Loucy (cell line): ENCODE measurements around the gene BICD1.

Experiments
- H2AFZ ChIP-seq: fragments of 200-600 bp; sonication (generic); 2 replicates; pipeline ENCODE4 v1.6.0; 2016; ENCODE audit warnings: antibody characterized with exemption, mild to moderate bottlenecking, low read length, moderate library complexity
- H3F3A ChIP-seq: fragments of 200-600 bp; 2 replicates; pipeline ENCODE4 v1.6.0; 2016; ENCODE audit warnings: antibody characterized with exemption, low read depth, mild to moderate bottlenecking
- H3K27me3 ChIP-seq: fragments of 200-600 bp; sonication (generic); 2 replicates; pipeline ENCODE4 v1.6.1; 2014; ENCODE audit warnings: low read length, mild to moderate bottlenecking; ENCODE audit not compliant: insufficient read depth, poor library complexity, severe bottlenecking
- H3K36me3 ChIP-seq: fragments of 200-600 bp; sonication (generic); 2 replicates; pipeline ENCODE4 v1.6.1; 2016; ENCODE audit warnings: low read length; ENCODE audit not compliant: insufficient read depth
- H3K4me1 ChIP-seq: fragments of 200-600 bp; sonication (generic); 2 replicates; pipeline ENCODE4 v1.5.1; 2014; ENCODE audit warnings: low read length, mild to moderate bottlenecking; ENCODE audit not compliant: insufficient read depth, poor library complexity, severe bottlenecking
- H3K4me2 ChIP-seq: fragments of 200-600 bp; sonication (generic); 2 replicates; pipeline ENCODE4 v1.6.0; 2014; ENCODE audit warnings: antibody characterized with exemption, low read length, low read depth, mild to moderate bottlenecking; ENCODE audit not compliant: poor library complexity, severe bottlenecking
- H3K4me3 ChIP-seq: fragments of 200-600 bp; sonication (generic); 2 replicates; pipeline ENCODE4 v1.5.1; 2014; ENCODE audit warnings: low read length, mild to moderate bottlenecking, mixed read lengths; ENCODE audit not compliant: poor library complexity, severe bottlenecking
- H3K79me2 ChIP-seq: fragments of 200-600 bp; sonication (generic); 2 replicates; pipeline ENCODE4 v1.6.1; 2014; ENCODE audit warnings: low read length; ENCODE audit not compliant: insufficient read depth
- H3K9ac ChIP-seq: fragments of 200-600 bp; sonication (generic); 2 replicates; pipeline ENCODE4 v1.6.0; 2014; ENCODE audit warnings: mild to moderate bottlenecking, low read depth, low read length, moderate library complexity; ENCODE audit not compliant: poor library complexity, severe bottlenecking
- H3K9me2 ChIP-seq: fragments of 200-600 bp; sonication (generic); replicated peaks from 2 replicates; pipeline ENCODE4 v1.6.1; 2016; ENCODE audit warnings: low read depth, low read length, mixed read lengths
- H3K9me3 ChIP-seq: fragments of 200-600 bp; sonication (generic); 2 replicates; pipeline ENCODE4 v1.6.1; 2014; ENCODE audit warnings: mild to moderate bottlenecking, antibody characterized with exemption, low read length, low read depth; ENCODE audit not compliant: insufficient read depth
- H4K20me1 ChIP-seq: fragments of 200-600 bp; sonication (generic); 2 replicates; pipeline ENCODE4 v1.6.0; 2014; ENCODE audit warnings: antibody characterized with exemption, low read length, mild to moderate bottlenecking; ENCODE audit not compliant: insufficient read depth, poor library complexity, severe bottlenecking
- CTCF ChIP-seq: fragments of 200-600 bp; sonication (generic); conservative IDR thresholded peaks from 2 replicates; pipeline ENCODE4 v1.5.1; 2014; ENCODE audit warnings: mild to moderate bottlenecking, antibody characterized with exemption, low read length
- EZH2phosphoT487 ChIP-seq: fragments of 200-600 bp; IDR thresholded peaks from 2 replicates; pipeline ENCODE4 v1.6.1; 2018; ENCODE audit warnings: antibody characterized with exemption, mild to moderate bottlenecking, moderate library complexity, borderline replicate concordance

Gene BICD1

GRCh38 chr12:32398816-32399369 is 292.2 kb downstream of the BICD1 start:
- H3K27me3 ChIP-seq: no peaks in the 10 kb centered on the region
- TF ChIP-seq CTCF: no peak
- TF ChIP-seq EZH2phosphoT487: no peak
- H3K79me2 ChIP-seq: no peaks in the 10 kb centered on the region
- H3K4me2 ChIP-seq: no peak overlapping the region
- H4K20me1 ChIP-seq: no peaks in the 10 kb centered on the region
- H2AFZ ChIP-seq: no peak overlapping the region
- no peak overlapping the region for H3K4me3 ChIP-seq
- H3K4me1 ChIP-seq: no peaks in the 10 kb centered on the region
- no peaks in the 10 kb centered on the region for H3K9me2 ChIP-seq
- H3K36me3 ChIP-seq: no peaks in the 10 kb centered on the region
- H3F3A ChIP-seq: no peaks in the 10 kb centered on the region
- H3K9ac ChIP-seq: no peak overlapping the region
- no peaks in the 10 kb centered on the region for H3K9me3 ChIP-seq

- Histone ChIP-seq H3K9me2 (no peaks in the 10 kb centered on the region), H3K4me2 (no peak within 1 kb of the TSS), H3K79me2 (no peaks in the 10 kb centered on the region), H2AFZ (no peak within 1 kb of the TSS), H3K9me3 (no peaks in the 10 kb centered on the region), H3K9ac (no peak within 1 kb of the TSS), H3K36me3 (no peaks in the 10 kb centered on the region), H4K20me1 (no peaks in the 10 kb centered on the region), H3K27me3 (no peaks in the 10 kb centered on the region), H3K4me3 (no peak within 1 kb of the TSS), H3F3A (no peaks in the 10 kb centered on the region), H3K4me1 (no peaks in the 10 kb centered on the region)
- TF ChIP-seq CTCF (no peak), EZH2phosphoT487 (no peak)
Measured at GRCh38 chr12:32399370-32400113, 292.9 kb downstream of the BICD1 start, which contains the start of gene FGD4. FGD4 (plus strand) TSS chr12:32399558.

DNA sequence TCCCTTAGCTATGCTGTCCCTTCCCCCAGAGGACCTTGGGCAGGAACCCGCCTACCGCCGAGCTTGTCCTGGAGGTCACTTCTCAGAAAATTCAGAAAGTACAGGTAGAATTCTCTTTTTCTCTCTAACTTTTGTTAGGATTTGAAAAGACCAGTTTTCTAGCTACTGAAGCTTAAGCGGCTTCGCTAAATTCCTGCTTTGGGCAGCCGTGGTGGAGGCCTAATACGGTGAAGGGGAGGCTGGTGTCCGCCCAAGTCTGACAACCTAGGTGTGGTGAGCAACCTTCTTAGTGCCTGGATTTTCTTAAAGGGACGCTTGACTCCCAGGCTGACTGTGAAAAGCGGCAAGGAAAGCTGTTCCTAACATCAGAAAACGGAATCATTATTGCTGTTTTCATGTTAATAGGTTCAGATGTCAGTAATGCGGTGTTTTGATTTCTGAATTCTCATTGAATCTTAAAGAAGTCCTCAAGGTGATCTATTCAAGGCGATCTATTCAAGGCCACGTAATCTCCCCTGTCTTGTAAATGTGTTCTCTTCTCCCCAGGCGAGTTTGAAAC is 293.5 kb downstream of the BICD1 start:
- no peaks in the 10 kb centered on the region for H3K4me1 ChIP-seq
- H3F3A ChIP-seq: no peaks in the 10 kb centered on the region
- H3K9me2 ChIP-seq: no peaks in the 10 kb centered on the region
- TF ChIP-seq CTCF (no peak), EZH2phosphoT487 (no peak)
- no peaks in the 10 kb centered on the region for H3K79me2 ChIP-seq
- H2AFZ ChIP-seq: no peak overlapping the region
- H3K4me3 ChIP-seq: no peak overlapping the region
- H3K9ac ChIP-seq: no peak overlapping the region
- no peak overlapping the region for H3K4me2 ChIP-seq
- H3K36me3 ChIP-seq: no peaks in the 10 kb centered on the region
- H3K27me3 ChIP-seq: no peaks in the 10 kb centered on the region
- no peaks in the 10 kb centered on the region for H4K20me1 ChIP-seq
- no peaks in the 10 kb centered on the region for H3K9me3 ChIP-seq
